ENCODE results near the gene DTHD1. TPM values are rescaled to one million over a fixed set of nuclear protein-coding genes. Genes with fewer than 3 reads are reported as not detected.
A peak's percentile ranks its signal among the peaks of the same experiment; 100 is the strongest.

DTHD1 gene
- total RNA-seq, 5 donors from 2014 or later (not counting 1 experiment from before 2014, with no cell fraction given) = 0.79 to 7.9 (median 2.5) TPM

- POLR2A ChIA-PET = no interaction called here
- no CpG with 5 or more reads among the region's 3 CpGs for WGBS (ENCODE audit: insufficient coverage)
- Mint-ChIP-seq H3K27ac (no peak overlapping the region), H3K27me3 (no peaks in the 10 kb centered on the region), H3K36me3 (no peaks in the 10 kb centered on the region), H3K4me1 (peaks cover 7 to 17% (median 13%) of the 10 kb centered on the region in 3 donors), H3K9me3 (no peaks in the 10 kb centered on the region), H3K4me3 (no peak overlapping the region)
- Histone ChIP-seq H3K4me1 (ENCODE audit: control insufficient read depth in 1 of 2, extremely low read depth in 1 of 2, insufficient read depth in 2 of 2, low read length in 2 of 2) (peaks cover 0 to 4% of the 10 kb centered on the region in 2 experiments), H3K4me3 (ENCODE audit: control insufficient read depth in 1 of 2, extremely low read depth in 1 of 2, low read length in 1 of 2) (no peak overlapping the region), H3K27me3 (replicated peaks in 1 of 2; ENCODE audit: control insufficient read depth in 2 of 2, extremely low read depth in 1 of 2, insufficient read depth in 2 of 2, low read length in 1 of 2) (no peaks in the 10 kb centered on the region), H3K27ac (ENCODE audit: low read length) (no peak overlapping the region), H3K9me3 (no peaks in the 10 kb centered on the region), H3K36me3 (ENCODE audit: control insufficient read depth in 2 of 2, extremely low read depth in 1 of 2, insufficient read depth in 1 of 2, low read length in 1 of 2) (peaks cover 0 to 7% of the 10 kb centered on the region in 2 donors)
- ATAC-seq (replicated peaks in 1 of 4) (no peak), DNase-seq (no peak)
- CTCF ChIA-PET = interaction anchor here in 1 of 2 donors (0.7 kb wide), 1 partner anchor 10 kb away, joined by 3 read pairs; no protein-coding TSS in a partner anchor
These were observed 57.6 kb downstream of the DTHD1 start for GRCh38 chr4:36338973-36339372.

GRCh38 chr4:36341936-36342335 lies 60.5 kb downstream of the DTHD1 start:
- Mint-ChIP-seq H3K9me3 (no peaks in the 10 kb centered on the region), H3K27ac (no peak overlapping the region), H3K36me3 (no peaks in the 10 kb centered on the region), H3K4me1 (peaks cover 2 to 11% (median 7%) of the 10 kb centered on the region in 3 donors), H3K27me3 (no peaks in the 10 kb centered on the region), H3K4me3 (no peak overlapping the region)
- POLR2A ChIA-PET = no interaction called here
- CTCF ChIA-PET = no interaction called here
- no peak overlapping the region for H3K27ac ChIP-seq (ENCODE audit: low read length)
- 86% methylated on average over 6 of the region's 6 CpGs for WGBS (ENCODE audit: insufficient coverage)
- no peaks in the 10 kb centered on the region for H3K9me3 ChIP-seq
- no peak for DNase-seq
- H3K4me3 ChIP-seq (ENCODE audit: control insufficient read depth in 1 of 2, extremely low read depth in 1 of 2, low read length in 1 of 2) = no peak overlapping the region
- H3K4me1 ChIP-seq (ENCODE audit: control insufficient read depth in 1 of 2, extremely low read depth in 1 of 2, insufficient read depth in 2 of 2, low read length in 2 of 2) = peaks cover 0 to 2% of the 10 kb centered on the region in 2 experiments
- ATAC-seq (replicated peaks in 1 of 4) = no peak
- H3K27me3 ChIP-seq (replicated peaks in 1 of 2; ENCODE audit: control insufficient read depth in 2 of 2, extremely low read depth in 1 of 2, insufficient read depth in 2 of 2, low read length in 1 of 2) = no peaks in the 10 kb centered on the region
- H3K36me3 ChIP-seq (ENCODE audit: control insufficient read depth in 2 of 2, extremely low read depth in 1 of 2, insufficient read depth in 1 of 2, low read length in 1 of 2) = peaks cover 0 to 7% of the 10 kb centered on the region in 2 donors

- H3K4me3 ChIP-seq (ENCODE audit: control insufficient read depth in 1 of 2, extremely low read depth in 1 of 2, low read length in 1 of 2) = no peak overlapping the region
- WGBS (ENCODE audit: insufficient coverage) = 96% methylated on average over 3 of the region's 12 CpGs
- DNase-seq = no peak
- Mint-ChIP-seq H3K36me3 (no peaks in the 10 kb centered on the region), H3K9me3 (no peaks in the 10 kb centered on the region), H3K4me3 (no peak overlapping the region), H3K27me3 (no peaks in the 10 kb centered on the region), H3K4me1 (peaks cover 2 to 4% (median 3%) of the 10 kb centered on the region in 3 donors), H3K27ac (no peak overlapping the region)
- H3K9me3 ChIP-seq = no peaks in the 10 kb centered on the region
- ATAC-seq (replicated peaks in 1 of 4) = no peak
- no peaks in the 10 kb centered on the region for H3K27me3 ChIP-seq (replicated peaks in 1 of 2; ENCODE audit: control insufficient read depth in 2 of 2, extremely low read depth in 1 of 2, insufficient read depth in 2 of 2, low read length in 1 of 2)
- ChIA-PET POLR2A (no interaction called here), CTCF (interaction anchor here (0.6 to 3.0 kb wide), 3 partner anchors 55 to 1235 kb away, joined by 3 to 14 read pairs (median 3); no protein-coding TSS in a partner anchor)
- H3K36me3 ChIP-seq (ENCODE audit: control insufficient read depth in 2 of 2, extremely low read depth in 1 of 2, insufficient read depth in 1 of 2, low read length in 1 of 2) = peaks cover 0 to 7% of the 10 kb centered on the region in 2 donors
- H3K4me1 ChIP-seq (ENCODE audit: control insufficient read depth in 1 of 2, extremely low read depth in 1 of 2, insufficient read depth in 2 of 2, low read length in 2 of 2) = peaks cover 0 to 2% of the 10 kb centered on the region in 2 experiments
- no peak overlapping the region for H3K27ac ChIP-seq (ENCODE audit: low read length)
These were observed 62.2 kb downstream of the DTHD1 start for GRCh38 chr4:36343501-36344175.

GRCh38 chr4:36348403-36348938 lies 67.1 kb downstream of the DTHD1 start:
- DNase-seq (peak in 3 of 35 experiments; percentile 4 to 49 (median 28)), ATAC-seq (replicated peaks in 1 of 4) (peak in 1 of 4 experiments; percentile 73)
- H3K4me1 Mint-ChIP-seq = peaks cover 3 to 16% (median 6%) of the 10 kb centered on the region in 3 donors
- Histone ChIP-seq H3K27me3 (replicated peaks in 1 of 2; ENCODE audit: control insufficient read depth in 2 of 2, extremely low read depth in 1 of 2, insufficient read depth in 2 of 2, low read length in 1 of 2) (no peaks in the 10 kb centered on the region), H3K27ac (ENCODE audit: low read length) (no peak overlapping the region), H3K9me3 (no peaks in the 10 kb centered on the region), H3K4me1 (ENCODE audit: control insufficient read depth in 1 of 2, extremely low read depth in 1 of 2, insufficient read depth in 2 of 2, low read length in 2 of 2) (peaks cover 0 to 2% of the 10 kb centered on the region in 2 experiments), H3K4me3 (ENCODE audit: control insufficient read depth in 1 of 2, extremely low read depth in 1 of 2, low read length in 1 of 2) (no peak overlapping the region), H3K36me3 (ENCODE audit: control insufficient read depth in 2 of 2, extremely low read depth in 1 of 2, insufficient read depth in 1 of 2, low read length in 1 of 2) (no peaks in the 10 kb centered on the region)
- 28% methylated on average over 3 of the region's 4 CpGs for WGBS (ENCODE audit: insufficient coverage)
- no peaks in the 10 kb centered on the region for H3K36me3 Mint-ChIP-seq
- ChIA-PET CTCF (interaction anchor here (0.7 to 4.2 kb wide), 4 partner anchors 16 to 111 kb away, joined by 3 to 74 read pairs (median 28); no protein-coding TSS in a partner anchor), POLR2A (no interaction called here)
- H3K27ac Mint-ChIP-seq = peak overlapping the region in 1 of 2 donors; percentile 7
- no peaks in the 10 kb centered on the region for H3K9me3 Mint-ChIP-seq
- no peaks in the 10 kb centered on the region for H3K27me3 Mint-ChIP-seq
- H3K4me3 Mint-ChIP-seq = no peak overlapping the region

- 94% methylated on average over 2 of the region's 4 CpGs for WGBS (ENCODE audit: insufficient coverage)
- no peaks in the 10 kb centered on the region for H3K9me3 ChIP-seq
- H3K4me1 ChIP-seq (ENCODE audit: control insufficient read depth in 1 of 2, extremely low read depth in 1 of 2, insufficient read depth in 2 of 2, low read length in 2 of 2) = peaks cover 0 to 2% of the 10 kb centered on the region in 2 experiments
- H3K4me3 ChIP-seq (ENCODE audit: control insufficient read depth in 1 of 2, extremely low read depth in 1 of 2, low read length in 1 of 2) = no peak overlapping the region
- peaks cover 3 to 16% (median 6%) of the 10 kb centered on the region in 3 donors for H3K4me1 Mint-ChIP-seq
- CTCF ChIA-PET = interaction anchor here (0.8 to 4.2 kb wide), 7 partner anchors 17 to 82 kb away, joined by 3 to 74 read pairs (median 3); no protein-coding TSS in a partner anchor
- POLR2A ChIA-PET = interaction anchor here in 1 of 2 donors (0.9 kb wide), 1 partner anchor 49 kb away, joined by 3 read pairs; no protein-coding TSS in a partner anchor
- no peak overlapping the region for H3K27ac ChIP-seq (ENCODE audit: low read length)
- H3K27me3 Mint-ChIP-seq = no peaks in the 10 kb centered on the region
- H3K4me3 Mint-ChIP-seq = no peak overlapping the region
- no peaks in the 10 kb centered on the region for H3K27me3 ChIP-seq (replicated peaks in 1 of 2; ENCODE audit: control insufficient read depth in 2 of 2, extremely low read depth in 1 of 2, insufficient read depth in 2 of 2, low read length in 1 of 2)
- no peaks in the 10 kb centered on the region for H3K9me3 Mint-ChIP-seq
- no peaks in the 10 kb centered on the region for H3K36me3 ChIP-seq (ENCODE audit: control insufficient read depth in 2 of 2, extremely low read depth in 1 of 2, insufficient read depth in 1 of 2, low read length in 1 of 2)
- H3K27ac Mint-ChIP-seq = no peak overlapping the region
- DNase-seq = no peak
- no peaks in the 10 kb centered on the region for H3K36me3 Mint-ChIP-seq
- ATAC-seq (replicated peaks in 1 of 4) = no peak
These were observed 68.6 kb downstream of the DTHD1 start for GRCh38 chr4:36349938-36350549.

- ChIA-PET POLR2A (no interaction called here), CTCF (interaction anchor here (1.0 to 4.2 kb wide), 4 partner anchors 47 to 49 kb away, joined by 6 to 74 read pairs (median 30); no protein-coding TSS in a partner anchor)
- Mint-ChIP-seq H3K27me3 (no peaks in the 10 kb centered on the region), H3K36me3 (no peaks in the 10 kb centered on the region), H3K9me3 (no peaks in the 10 kb centered on the region), H3K27ac (no peak overlapping the region), H3K4me3 (no peak overlapping the region), H3K4me1 (peaks cover 3 to 16% (median 6%) of the 10 kb centered on the region in 3 donors)
- DNase-seq (peak; percentile 48 to 84 (median 73)), ATAC-seq (replicated peaks in 1 of 4) (peak; percentile 74 to 87 (median 79))
- Histone ChIP-seq H3K4me1 (ENCODE audit: control insufficient read depth in 1 of 2, extremely low read depth in 1 of 2, insufficient read depth in 2 of 2, low read length in 2 of 2) (peaks cover 0 to 2% of the 10 kb centered on the region in 2 experiments), H3K27me3 (replicated peaks in 1 of 2; ENCODE audit: control insufficient read depth in 2 of 2, extremely low read depth in 1 of 2, insufficient read depth in 2 of 2, low read length in 1 of 2) (no peaks in the 10 kb centered on the region), H3K4me3 (ENCODE audit: control insufficient read depth in 1 of 2, extremely low read depth in 1 of 2, low read length in 1 of 2) (no peak overlapping the region), H3K36me3 (ENCODE audit: control insufficient read depth in 2 of 2, extremely low read depth in 1 of 2, insufficient read depth in 1 of 2, low read length in 1 of 2) (no peaks in the 10 kb centered on the region), H3K9me3 (no peaks in the 10 kb centered on the region), H3K27ac (ENCODE audit: low read length) (no peak overlapping the region)
- no CpG with 5 or more reads among the region's 2 CpGs for WGBS (ENCODE audit: insufficient coverage)
These were observed 69.8 kb downstream of the DTHD1 start for GRCh38 chr4:36351082-36351666.
